ENCODE results near the gene ZNF407.

DNA sequence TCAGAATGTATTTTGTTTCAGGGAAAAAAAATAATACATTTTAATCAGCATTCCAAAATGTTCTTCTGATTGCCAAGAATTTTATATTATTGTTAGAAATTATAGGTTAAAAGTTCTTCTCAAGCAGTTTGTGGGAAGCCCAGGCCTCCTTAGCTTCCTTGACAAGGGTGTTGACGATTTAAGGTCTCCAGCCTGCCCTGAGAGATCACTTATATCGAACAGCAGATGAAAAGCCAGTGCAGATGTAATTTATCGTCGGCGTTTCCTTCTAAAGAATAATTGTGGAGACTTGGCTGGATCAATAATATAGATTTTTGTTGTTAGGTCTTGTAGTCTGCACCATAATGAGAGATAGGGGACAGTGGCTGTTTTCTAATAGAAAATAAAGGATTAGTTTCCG is 280.6 kb downstream of the ZNF407 start:
- TF ChIP-seq, protein P1, sequence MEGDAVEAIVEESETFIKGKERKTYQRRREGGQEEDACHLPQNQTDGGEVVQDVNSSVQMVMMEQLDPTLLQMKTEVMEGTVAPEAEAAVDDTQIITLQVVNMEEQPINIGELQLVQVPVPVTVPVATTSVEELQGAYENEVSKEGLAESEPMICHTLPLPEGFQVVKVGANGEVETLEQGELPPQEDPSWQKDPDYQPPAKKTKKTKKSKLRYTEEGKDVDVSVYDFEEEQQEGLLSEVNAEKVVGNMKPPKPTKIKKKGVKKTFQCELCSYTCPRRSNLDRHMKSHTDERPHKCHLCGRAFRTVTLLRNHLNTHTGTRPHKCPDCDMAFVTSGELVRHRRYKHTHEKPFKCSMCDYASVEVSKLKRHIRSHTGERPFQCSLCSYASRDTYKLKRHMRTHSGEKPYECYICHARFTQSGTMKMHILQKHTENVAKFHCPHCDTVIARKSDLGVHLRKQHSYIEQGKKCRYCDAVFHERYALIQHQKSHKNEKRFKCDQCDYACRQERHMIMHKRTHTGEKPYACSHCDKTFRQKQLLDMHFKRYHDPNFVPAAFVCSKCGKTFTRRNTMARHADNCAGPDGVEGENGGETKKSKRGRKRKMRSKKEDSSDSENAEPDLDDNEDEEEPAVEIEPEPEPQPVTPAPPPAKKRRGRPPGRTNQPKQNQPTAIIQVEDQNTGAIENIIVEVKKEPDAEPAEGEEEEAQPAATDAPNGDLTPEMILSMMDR (IDR thresholded peaks at IDR 0.05; ENCODE audit: insufficient read depth, low read length) = no peak
- TF ChIP-seq SPI1 (IDR thresholded peaks at IDR 0.05; ENCODE audit: borderline replicate concordance, low read depth) (no peak), POLR2AphosphoS5 (IDR thresholded peaks at IDR 0.05; ENCODE audit: low read depth) (no peak)
- TF ChIP-seq, protein P2, sequence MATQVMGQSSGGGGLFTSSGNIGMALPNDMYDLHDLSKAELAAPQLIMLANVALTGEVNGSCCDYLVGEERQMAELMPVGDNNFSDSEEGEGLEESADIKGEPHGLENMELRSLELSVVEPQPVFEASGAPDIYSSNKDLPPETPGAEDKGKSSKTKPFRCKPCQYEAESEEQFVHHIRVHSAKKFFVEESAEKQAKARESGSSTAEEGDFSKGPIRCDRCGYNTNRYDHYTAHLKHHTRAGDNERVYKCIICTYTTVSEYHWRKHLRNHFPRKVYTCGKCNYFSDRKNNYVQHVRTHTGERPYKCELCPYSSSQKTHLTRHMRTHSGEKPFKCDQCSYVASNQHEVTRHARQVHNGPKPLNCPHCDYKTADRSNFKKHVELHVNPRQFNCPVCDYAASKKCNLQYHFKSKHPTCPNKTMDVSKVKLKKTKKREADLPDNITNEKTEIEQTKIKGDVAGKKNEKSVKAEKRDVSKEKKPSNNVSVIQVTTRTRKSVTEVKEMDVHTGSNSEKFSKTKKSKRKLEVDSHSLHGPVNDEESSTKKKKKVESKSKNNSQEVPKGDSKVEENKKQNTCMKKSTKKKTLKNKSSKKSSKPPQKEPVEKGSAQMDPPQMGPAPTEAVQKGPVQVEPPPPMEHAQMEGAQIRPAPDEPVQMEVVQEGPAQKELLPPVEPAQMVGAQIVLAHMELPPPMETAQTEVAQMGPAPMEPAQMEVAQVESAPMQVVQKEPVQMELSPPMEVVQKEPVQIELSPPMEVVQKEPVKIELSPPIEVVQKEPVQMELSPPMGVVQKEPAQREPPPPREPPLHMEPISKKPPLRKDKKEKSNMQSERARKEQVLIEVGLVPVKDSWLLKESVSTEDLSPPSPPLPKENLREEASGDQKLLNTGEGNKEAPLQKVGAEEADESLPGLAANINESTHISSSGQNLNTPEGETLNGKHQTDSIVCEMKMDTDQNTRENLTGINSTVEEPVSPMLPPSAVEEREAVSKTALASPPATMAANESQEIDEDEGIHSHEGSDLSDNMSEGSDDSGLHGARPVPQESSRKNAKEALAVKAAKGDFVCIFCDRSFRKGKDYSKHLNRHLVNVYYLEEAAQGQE (IDR thresholded peaks at IDR 0.05; ENCODE audit: insufficient replicate concordance, low read depth) = no peak
